Inferior parietal cortex (tissue), 1 donor: ENCODE data around the gene PRKRIP1.
"Not testable (repeated sequence)": the region's sequence is repeated elsewhere in the genome, so short reads cannot be mapped to it uniquely, and the experiment has no call there.

Source experiments
- DNase-seq: peaks from one replicate; pipeline ENCODE4 v3.0.0-alpha.2; 2016; ENCODE audit errors: extremely low spot score

Gene PRKRIP1

DNA sequence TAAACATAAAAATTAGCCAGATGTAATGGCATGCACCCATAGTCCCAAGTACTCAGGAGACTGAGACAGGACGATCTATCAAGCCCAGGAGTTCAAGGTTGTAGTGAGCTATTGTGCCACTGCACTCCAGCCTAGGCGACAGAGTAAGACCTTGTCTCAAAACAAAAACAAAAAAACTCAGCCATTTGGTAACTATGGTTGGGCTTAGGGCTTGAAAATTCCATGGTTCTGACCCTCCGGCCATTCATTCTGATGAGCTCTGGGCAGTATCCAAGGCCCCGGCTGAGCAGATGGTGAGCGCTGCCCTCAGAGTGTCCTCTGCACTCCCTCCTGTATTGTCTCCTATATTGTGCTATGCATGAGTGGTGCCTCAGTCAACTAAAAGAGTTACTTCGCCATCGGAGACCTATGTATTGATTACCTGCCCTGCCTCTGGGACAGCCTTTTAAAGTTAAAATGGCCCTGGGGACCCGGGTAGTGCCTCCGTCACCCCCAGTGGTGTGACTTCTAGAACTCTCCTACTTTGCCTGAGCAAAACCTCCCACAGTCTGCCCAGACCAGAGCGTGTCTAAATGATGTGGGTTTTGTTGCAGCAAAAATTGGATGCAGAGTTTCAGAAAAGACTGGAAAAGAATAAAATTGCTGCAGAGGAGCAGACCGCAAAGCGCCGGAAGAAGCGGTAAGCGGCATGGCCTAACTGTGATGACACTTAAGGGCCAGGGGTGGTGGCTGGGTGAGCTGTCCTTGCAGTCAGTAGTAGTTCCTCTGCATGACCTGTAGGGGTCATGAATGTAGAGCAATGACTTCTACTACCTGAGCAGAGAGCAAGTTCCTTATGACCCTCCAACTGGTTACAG lies 8.1 kb downstream of the PRKRIP1 start:
- no peak for DNase-seq

- DNase-seq: not testable (repeated sequence)
These were observed 8.7 kb downstream of the PRKRIP1 start for GRCh38 chr7:102404862-102405188.

DNA sequence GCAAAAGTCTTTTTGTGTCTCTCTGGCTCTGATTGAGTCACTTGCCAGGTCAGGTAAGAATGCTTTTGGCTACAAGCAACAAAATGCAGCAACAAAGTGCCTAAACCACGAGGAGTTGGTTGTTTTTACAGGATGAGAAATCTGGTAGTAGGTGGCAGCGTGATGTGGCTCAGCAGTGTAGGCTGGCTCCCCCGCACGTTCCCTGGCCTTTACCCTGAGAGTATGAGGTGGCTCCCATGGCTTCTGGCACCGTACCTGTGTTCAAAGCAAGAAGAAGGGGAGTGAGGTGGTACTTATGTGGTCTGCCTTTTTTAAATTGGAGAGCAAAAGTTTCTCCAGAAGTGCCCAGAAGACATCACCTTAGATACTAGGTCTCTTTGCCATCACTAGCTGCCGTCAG lies 11.7 kb downstream of the PRKRIP1 start:
- DNase-seq: no peak

DNA sequence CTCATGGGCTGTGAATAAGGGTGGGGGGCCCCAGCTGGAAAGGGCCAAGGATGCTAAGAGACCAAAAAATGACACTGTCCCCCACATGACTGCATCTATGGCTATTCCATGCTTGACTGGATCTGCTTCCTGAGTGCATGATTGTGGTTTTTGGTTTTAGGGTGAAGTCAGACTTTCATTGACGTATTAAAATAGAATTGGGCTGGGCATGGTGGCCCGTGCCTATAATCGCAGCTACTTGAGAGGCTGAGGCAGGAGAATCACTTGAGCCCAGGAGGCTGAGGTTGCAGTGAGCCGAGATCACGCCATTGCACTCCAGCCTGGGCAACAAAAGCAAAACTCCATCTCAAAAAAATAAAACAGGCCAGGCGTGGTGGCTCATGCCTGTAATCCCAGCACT lies 12.4 kb downstream of the PRKRIP1 start:
- DNase-seq: not testable (repeated sequence)

DNA sequence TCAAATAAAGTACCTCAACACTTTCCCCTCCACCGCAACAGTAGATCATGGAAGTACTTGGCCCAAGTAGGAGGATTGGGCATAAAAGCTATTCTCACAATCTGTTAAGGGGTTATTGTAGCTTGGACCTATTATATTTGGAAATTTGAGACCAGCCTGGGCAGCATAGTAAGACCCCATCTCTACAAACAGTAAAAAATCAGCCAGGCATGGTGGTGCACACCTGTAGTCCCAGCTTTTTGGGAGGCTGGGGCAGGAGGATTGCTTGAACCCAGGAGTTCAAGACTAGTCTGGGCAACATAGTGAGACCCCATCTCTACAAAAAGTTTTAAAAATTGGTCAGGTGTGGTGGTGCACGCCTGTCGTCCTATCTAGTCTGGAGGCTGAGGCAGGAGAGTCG lies 13.2 kb downstream of the PRKRIP1 start:
- no peak for DNase-seq

GRCh38 chr7:102410123-102410522 lies 14.0 kb downstream of the PRKRIP1 start:
- no peak for DNase-seq

DNA sequence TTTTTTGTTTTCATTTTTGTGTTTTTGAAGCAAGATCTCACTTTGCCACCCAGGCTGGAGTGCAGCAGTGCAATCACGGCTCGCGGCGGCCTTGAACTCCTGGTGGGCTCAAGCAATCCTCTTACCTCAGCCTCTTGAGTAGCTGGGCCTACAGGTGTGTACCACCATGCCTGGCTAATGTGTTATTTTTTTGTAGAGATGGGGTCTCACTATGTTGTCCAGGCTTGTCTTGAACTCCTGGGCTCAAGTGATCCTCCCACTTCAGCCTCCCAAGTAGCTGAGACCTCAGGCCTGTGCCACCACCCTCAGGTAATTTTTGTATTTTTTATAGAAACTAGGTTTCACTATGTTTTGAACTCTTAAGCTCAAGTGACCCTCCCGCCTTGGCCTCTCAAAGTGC lies 14.8 kb downstream of the PRKRIP1 start:
- DNase-seq: no peak

DNA sequence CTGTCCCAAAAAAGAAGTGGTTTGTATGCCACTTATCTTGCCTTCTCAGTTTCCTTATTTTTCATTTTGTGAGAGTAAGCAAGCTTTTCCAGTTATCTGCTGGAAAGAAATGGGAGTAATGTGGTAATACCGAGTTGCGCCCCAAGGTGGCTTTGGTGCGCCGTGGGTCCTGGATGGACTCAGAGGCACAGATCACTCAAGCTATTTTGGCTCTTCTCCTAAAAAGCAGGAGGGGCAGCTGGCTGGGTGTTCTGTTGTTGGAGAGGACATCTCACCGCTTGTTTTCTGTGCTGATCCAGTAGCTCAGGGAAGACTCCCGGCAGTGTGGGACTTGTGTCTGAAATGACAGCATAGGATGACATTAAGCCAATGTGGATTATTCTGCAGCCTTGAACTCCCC lies 16.4 kb downstream of the PRKRIP1 start:
- peak; percentile 59 for DNase-seq

GRCh38 chr7:102413091-102413490 lies 16.9 kb downstream of the PRKRIP1 start:
- DNase-seq: peak; percentile 43

DNA sequence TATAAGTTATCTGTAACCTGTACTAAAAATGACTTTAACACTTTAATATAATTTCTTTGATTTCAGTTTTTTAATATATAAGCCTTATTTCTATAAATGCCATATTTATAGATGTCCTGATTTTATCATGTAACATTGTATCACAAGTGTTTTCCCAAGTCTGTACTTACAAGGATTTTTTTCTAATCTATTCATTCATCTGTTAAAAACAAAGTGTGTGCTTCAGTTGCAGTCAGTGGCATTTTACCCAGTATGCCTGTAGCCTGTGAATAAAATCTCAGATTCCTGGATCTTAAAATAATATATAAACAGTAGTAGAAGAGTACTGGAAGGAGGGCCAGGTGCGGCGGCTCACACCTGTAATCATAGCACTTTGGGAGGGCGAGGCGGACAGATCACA lies 17.4 kb downstream of the PRKRIP1 start:
- no peak for DNase-seq

GRCh38 chr7:102415685-102416225 lies 19.6 kb downstream of the PRKRIP1 start:
- DNase-seq: no peak

DNA sequence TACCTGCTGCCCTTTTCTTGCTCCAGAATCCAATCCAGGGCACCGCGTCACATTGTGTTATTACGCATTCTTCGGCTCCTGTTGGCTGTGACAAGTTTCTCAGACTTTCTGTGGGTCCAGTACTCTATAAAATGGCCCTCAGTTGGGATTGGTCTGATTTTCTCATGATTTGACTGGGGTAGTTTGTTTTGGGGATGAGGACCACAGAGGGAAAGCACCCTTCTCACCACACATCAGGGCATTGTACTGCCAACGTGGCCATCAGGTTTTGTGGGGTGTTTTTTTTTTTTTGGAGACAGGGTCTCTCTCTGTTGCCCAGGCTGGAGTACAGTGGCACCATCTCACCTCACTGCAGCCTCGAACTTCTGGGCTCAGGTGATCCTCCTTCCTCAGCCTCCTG lies 20.2 kb downstream of the PRKRIP1 start:
- no peak for DNase-seq

DNA sequence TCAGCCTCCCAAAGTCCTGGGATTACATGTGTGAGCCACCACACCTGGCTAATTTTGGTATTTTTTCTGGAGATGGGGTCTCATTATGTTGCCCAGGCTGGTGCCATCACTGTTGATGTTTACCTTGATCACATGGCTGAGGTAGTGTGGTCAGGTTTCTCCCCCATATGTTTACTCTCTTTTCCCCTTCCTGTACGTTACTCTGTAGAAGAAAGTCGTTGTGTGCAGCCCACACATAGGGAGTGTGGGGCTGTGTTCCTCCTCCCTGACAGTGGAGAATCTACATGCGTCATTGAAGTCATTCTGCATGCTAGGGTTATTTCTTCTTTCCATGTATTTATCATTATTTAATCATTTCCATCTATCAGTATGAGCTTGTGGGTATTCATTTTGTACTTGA lies 20.9 kb downstream of the PRKRIP1 start:
- DNase-seq: no peak

DNA sequence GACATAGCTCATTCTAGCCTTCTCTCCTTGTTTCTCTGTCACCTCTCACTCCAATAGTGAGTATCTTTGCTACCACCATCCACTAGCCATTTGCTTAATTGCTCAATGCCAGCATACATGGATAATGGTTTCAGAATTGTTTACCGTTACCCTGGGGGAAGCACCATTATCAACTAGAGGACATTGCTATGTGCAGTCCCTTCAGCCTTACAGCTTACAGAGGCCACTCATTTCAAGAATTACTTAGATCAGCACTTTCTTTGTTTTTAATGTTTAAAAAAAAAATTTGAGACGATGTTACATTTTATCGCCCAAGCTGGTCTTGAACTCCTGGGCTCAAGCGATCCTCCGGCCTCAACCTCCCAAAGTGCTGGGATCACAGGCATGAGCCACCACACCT lies 22.4 kb downstream of the PRKRIP1 start:
- no peak for DNase-seq

DNA sequence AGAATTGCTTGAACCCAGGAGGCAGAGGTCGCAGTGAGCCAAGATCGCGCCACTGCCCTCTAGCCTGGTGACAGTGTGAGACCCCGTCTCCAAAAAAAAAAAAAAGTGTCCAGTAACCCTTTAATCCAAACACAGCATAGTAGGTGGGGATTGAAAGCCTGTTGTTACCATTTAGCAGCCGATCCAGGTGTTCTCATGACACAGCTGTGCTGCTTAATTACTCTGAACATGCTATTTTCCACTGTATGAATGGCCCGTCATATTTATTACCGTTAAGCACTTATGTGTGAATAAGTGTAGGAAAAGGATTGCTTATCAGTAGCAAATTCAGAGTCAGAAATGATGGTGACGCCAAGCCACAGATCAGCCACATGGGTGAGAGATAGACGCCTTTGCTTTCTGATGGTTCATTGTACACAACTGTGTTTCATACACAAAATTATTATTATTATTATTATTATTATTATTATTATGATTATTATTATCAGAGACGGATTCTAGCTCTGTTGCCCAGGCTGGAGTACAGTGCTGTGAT lies 25.6 kb downstream of the PRKRIP1 start:
- DNase-seq: no peak

DNA sequence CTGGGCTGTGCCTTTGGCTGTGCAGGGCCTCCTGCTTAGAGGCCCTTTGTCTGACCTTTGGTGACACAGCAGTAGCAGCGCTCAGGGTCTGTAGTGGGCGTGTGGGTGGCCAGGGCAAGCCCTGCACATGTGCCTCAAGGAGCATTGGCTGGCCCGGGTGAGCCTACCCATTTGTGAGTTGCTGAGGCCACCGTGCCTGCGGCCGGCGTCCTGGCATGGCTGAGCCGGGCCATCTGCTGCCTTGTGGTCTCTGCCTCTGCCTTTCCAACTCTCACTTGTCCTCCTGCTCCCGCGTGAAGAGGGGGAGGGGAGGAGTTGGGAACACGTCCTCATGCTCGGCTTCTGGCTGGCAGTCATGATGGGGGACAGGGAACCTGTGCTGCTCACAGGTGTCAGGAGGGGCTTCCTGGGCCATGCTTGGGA lies 28.0 kb downstream of the PRKRIP1 start:
- no peak for DNase-seq

DNA sequence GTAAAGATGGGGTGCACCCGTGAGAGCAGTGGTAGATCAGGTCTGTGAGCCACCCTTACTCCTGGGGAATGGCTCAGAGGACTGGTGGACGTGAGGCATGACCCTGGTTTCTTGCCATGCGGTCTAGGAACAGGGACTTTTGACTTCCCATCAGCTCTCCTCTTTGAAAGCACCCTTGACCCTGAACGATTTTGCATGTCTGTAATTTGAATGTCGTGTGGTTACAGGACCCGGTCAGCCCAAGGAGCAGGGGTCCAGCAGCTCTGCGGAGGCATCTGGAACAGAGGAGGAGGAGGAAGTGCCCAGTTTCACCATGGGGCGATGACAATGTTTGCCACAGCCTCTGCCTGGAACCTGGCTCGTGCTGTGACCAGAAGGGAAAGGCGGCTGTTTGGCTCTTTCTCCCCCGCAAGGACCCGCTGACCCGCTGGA lies 28.6 kb downstream of the PRKRIP1 start:
- DNase-seq: no peak

DNA sequence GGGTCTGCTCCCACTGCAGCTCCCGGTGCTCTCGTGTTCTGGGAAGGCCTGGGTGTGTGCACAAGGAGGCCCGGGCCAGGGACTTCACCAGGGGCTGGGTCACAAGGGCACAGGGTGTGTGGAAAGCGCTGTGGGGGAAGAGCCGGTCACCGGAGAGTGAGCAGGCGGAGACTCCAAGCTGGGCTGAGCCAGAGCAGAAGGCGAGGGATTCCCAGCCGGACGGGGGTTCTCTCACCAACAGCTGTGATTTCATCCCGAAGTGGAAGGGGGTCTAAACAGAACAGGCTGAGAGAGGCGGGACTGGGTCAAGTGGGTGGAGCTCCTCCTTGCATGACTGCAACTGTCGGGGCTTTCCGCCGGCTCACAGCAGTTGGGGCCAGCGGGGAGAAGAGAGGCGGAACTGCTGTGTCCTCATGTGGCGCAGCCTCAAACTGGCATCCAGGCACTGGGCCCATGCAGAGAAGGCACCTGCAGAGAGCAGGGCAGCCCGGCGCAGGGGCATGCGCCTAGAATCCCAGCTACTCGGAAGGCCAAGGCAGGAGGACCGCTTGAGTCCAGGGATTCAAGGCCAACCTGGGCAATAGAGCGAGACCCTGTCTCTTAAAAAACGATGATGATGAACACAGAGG lies 29.6 kb downstream of the PRKRIP1 start:
- DNase-seq: no peak

GRCh38 chr7:102426268-102427018 lies 30.3 kb downstream of the PRKRIP1 start:
- DNase-seq: no peak

- DNase-seq: no peak
These were observed 30.8 kb downstream of the PRKRIP1 start for GRCh38 chr7:102427019-102427405.

- no peak for DNase-seq
These were observed 33.2 kb downstream of the PRKRIP1 start for GRCh38 chr7:102429141-102429899.
